Measurements from ENCODE around the gene SLC38A3.
"Not testable (repeated sequence)": the region's sequence is repeated elsewhere in the genome, so short reads cannot be mapped to it uniquely, and the experiment has no call there.

SLC38A3 gene

DNA sequence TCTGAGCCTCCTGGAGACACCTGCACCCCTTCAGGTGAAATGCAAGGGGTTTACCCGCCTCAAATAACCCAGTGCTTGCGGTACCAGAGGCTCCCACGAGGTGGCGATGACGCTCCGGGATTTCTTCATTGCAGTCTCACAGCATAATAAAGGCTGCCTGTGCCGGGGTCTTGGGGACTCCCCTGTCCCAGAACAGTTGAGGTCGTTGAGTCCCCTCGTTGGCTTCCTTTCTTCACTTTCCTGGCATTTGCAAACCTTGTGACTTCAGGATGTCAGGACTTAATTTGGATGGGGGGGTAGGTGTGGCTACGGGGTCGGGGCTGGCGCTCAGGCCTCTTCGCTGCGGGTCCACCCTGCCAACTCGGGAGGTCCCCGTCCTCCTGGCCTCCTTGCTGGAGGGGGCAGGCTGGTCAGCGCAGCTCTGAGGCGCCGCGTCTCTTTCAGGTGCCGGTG is 12.4 kb upstream of the SLC38A3 start:
- peak; percentile 76 for DNase-seq

DNA sequence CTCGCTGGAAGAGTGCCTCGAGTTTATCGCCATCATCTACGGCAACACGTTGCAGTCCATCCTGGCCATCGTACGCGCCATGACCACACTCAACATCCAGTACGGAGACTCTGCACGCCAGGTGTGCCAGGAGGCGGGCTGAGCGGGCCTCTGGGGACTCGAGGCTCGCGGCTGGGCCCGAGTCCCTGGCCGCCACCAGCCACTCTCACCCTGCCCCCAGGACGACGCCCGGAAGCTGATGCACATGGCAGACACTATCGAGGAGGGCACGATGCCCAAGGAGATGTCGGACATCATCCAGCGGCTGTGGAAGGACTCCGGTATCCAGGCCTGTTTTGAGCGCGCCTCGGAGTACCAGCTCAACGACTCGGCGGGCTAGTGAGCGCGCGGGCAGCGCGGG is 11.8 kb upstream of the SLC38A3 start:
- no peak for DNase-seq

DNA sequence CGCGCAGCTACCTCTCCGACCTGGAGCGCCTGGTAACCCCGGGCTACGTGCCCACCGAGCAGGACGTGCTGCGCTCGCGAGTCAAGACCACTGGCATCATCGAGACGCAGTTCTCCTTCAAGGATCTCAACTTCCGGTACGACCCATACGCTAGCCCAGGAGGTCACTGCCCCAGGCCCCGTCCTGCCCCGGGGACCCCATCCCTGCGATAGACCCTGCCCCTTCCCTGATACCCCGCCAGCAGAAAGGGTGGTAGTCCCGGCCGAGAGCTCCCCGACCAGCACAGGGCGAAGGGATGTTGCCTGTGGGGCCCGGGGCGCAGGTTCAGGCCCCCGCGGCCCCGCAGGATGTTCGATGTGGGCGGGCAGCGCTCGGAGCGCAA is 11.3 kb upstream of the SLC38A3 start:
- no peak for DNase-seq

DNA sequence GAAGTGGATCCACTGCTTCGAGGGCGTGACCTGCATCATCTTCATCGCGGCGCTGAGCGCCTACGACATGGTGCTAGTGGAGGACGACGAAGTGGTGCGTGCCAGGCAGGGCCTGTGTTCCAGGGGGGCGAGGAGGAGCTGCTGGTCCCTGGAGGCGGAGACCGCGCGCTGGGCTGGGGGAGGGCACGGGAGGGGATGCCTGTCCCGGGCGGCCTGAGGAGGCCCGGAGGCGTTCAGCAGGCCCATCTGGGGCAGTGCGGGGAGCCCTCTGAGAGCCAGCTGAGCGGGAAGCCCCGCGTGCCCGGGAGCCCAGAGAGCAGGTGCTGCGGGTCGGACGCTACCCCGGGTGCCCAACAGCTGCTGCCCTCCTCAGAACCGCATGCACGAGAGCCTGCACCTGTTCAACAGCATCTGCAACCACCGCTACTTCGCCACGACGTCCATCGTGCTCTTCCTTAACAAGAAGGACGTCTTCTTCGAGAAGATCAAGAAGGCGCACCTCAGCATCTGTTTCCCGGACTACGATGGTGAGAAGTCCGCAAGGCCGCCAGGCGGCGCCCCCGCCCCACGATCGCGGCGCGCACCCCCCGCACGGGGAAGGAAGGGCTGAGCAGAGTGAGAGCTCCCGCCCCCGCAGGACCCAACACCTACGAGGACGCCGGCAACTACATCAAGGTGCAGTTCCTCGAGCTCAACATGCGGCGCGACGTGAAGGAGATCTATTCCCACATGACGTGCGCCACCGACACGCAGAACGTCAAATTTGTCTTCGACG is 10.8 kb upstream of the SLC38A3 start:
- peak; percentile 68 for DNase-seq

DNA sequence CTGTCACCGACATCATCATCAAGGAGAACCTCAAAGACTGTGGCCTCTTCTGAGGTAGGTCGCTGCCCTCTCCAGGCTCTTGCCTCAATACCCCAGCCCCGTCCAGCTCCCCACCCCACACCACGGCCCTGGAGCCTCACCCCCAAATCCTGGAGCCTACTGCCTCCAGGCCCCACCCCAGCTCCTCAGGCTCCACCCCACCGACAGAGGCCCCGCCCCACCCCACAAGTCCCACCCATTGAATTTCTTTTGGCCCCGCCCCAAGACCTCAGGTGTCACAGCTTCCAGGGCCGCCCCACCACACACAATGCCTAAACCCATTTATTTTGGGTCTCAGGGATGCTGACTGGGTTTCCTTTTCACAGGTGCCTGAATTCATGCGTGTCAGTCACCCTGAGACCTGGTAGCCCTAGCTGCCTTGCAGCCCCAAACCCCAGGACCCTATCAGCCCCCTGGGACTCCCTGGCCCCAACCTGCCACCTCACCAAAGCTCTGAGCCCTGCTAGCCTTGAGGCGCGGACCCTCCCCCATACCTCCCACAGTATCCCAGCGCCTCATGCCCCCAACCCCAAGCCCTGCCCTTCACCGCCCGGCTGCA is 10.1 kb upstream of the SLC38A3 start:
- DNase-seq, result no peak

DNA sequence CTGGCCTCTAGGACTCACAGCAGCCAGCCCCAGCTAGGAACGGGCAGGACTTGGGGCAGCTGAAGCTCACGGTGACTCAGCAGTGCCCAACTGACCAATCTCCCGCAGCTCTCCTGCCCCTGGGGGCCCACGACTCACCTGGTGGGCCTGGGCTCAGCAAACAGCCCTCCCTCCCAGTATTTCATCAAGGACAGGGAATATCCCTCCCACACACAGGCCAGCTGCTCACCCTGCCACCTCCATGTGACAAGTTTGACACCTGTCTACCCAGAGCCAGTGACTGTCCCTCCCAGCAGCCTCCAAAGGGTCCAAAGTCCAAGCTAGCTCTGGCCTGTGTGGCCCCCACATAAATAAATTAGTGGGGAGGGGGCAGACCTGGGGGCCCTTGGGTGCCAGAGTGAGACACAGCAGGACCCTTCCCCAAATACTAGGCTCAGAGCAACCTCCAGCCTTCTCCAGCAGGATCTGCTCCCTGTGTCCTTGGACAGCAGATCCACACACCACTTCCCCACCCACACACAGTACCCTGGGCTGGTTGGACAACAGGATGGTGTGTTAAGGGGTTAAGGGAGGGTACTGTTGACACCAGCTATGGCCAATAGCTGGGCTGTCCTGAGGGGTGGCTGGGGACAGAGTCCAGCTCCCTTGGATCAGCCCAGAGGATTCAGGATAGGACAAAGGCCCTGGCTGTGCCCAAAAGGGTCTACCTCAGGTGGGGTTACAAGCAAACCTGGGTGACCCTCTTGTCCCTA is 9.4 kb upstream of the SLC38A3 start:
- no peak for DNase-seq

- DNase-seq, result no peak
Measured at GRCh38 chr3:50196253-50196801, 8.7 kb upstream of the SLC38A3 start.

GRCh38 chr3:50201573-50202315 is 3.3 kb upstream of the SLC38A3 start:
- no peak for DNase-seq

DNA sequence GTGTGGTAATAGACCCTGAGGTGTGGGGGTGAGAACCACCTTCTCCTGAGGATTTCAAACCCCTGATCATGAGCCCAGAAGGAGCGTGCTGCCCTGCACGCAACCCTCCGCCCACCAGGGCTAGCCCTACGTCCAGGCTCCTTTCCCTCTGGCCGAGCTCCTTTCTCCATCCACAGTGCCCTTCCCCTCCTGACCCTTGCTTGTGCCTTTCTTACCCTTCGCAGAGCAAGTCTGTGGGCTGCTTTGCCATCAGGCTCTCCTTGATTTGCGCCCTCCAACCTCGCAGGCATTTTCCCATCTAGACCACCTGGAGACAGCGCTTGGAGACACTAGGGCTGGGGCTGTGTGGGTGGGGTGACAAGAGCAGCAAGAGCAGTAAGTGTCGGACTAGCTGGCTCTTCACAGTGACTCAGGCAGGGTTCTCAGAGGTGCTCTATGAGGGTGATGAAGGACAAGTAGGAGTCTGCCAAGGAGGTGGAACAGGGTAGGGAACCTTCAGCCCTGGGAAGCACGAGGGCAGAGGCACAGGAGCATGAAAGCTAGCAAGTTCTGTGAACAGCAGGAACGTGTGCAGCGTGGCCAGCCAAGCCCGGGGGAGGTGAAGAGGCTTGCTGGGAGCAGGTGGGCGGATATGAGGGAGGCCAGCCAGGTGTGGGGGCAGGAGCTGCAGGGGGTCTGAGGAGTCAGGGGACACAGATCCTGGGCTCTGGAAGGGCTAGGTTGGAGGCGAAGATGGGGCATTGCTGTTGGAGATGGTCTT is 2.5 kb upstream of the SLC38A3 start:
- DNase-seq, result no peak

- no peak for DNase-seq
Measured at GRCh38 chr3:50203113-50203808, 1.8 kb upstream of the SLC38A3 start.

GRCh38 chr3:50203809-50204803 is 965 bp upstream of the SLC38A3 start:
- DNase-seq, result no peak

- peak; percentile 76 for DNase-seq
Measured at GRCh38 chr3:50205413-50206276, 574 bp downstream of the SLC38A3 start.

DNA sequence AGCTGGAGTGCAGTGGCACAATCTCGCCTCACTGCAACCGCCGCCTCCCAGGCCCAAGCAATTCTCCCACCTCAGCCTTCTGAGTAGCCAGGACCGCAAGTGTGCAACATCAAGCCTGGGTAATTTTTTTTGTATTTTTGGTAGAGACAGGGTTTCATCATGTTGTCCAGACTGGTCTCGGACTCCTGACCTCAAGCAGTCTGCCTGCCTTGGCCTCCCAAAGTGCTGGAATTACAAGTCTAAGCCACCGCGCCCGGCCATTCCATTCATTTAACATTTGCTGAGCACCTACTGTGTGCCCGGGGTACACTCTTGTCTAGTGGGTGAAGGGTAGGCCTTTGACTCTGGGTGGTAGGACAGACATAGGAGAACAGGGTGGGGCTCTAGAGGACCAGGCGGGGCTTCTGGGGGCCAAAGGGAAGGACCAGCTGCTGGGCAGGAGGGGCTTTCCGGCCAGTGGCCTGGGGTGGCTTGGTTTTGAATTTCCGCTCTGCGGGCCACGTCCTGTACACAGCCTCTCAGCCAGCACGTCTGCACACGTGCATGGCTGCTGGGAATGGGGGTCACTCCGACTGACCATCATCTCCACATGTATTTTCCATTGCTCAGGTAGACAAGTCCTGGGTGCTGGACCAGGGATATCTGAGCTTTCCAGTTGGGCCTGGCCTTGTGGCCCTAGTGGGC is 2.4 kb downstream of the SLC38A3 start:
- no peak for DNase-seq

GRCh38 chr3:50208677-50209344 is 3.7 kb downstream of the SLC38A3 start:
- no peak for DNase-seq

GRCh38 chr3:50210176-50210509 is 5.1 kb downstream of the SLC38A3 start:
- DNase-seq, result no peak

DNA sequence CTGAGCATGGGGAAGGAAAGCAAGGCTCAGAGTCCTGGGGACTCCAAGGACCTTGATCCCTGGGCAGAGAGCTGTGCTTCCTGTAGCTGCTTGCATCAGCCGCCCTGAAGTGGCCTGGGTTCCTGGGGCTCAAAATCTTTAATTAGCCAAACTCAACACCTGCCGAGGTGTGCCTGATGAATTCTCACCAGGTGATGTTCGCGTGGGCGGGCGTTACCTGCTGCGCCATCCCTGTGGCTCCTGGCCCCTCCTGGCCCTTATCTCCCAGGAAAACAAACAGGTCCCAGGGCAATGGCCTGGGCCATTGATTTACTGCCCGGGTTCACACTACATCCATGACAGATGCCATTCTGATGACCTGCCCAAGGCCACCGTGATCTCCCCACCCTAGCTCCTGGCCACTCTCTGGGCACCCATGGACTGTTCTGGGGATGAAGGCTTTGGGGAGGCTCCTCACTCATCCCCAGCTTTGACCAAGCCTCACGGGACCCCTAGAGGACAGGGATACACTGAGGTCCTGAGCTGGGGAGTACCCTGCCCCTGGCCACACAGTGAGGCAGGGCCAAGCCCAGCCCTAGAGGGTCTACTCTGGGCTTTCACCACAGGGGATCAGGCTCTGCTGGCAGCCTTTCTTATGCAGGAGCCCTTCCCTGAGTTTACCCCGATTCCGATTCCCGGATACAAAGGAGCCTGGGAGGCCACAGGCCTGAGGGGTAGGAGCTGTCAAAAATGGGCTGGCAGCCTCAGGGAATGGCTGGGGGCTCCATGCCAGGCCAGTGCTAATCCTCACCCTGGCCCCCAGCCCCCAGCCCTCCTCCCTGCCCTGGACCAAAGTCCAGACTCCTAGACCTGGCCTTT is 5.7 kb downstream of the SLC38A3 start:
- DNase-seq, result no peak

DNA sequence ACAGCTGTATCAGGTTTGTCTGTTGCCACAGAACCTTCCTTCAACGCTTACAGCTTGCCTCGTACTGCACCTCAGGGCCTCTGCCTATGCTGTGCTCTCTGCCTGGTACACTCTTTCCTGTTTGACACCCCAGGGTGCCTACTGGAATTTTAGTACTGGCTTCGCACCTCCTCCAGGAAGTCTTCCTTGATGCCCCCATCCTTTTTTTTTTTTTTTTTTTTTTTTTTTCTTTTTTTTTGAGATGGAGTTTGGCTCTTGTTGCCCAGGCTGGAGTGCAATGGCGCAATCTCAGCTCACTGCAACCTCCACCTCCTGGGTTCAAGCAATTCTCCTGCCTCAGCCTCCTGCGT is 6.3 kb downstream of the SLC38A3 start:
- DNase-seq, result not testable (repeated sequence)
